ENCODE measurements around the gene R3HDM1.

- TF ChIP-seq CTCF (IDR thresholded peaks at IDR 0.05): no peak
- TF ChIP-seq POLR2AphosphoS5 (IDR thresholded peaks at IDR 0.05): no peak
- no peak for TF ChIP-seq POLR2A (IDR thresholded peaks at IDR 0.05)
Measured at GRCh38 chr2:135570884-135571283, 39.6 kb downstream of the R3HDM1 start.

Measured in prostate gland (tissue), 2 donors.